WTC11 (cell line): Measurements from ENCODE around the gene SLC49A3. TPM values are rescaled to one million over a fixed set of nuclear protein-coding genes. Genes with fewer than 3 reads are reported as not detected.

Experiments
- ATAC-seq: fragments of 200-7000 bp; cut with Tn5 transposase; 2 replicates; pipeline ENCODE4 v1.10.0; 2021; ENCODE audit warnings: mild to moderate bottlenecking, moderate library complexity
- CTCF ChIA-PET: fragments of 300-600 bp; sonication (Branson Sonifier 250); formaldehyde crosslinking; loops from one replicate; lab custom pipeline; 2021; ENCODE audit warnings: antibody characterized with exemption; lab: Charles Lee
- POLR2A ChIA-PET: fragments of 350-600 bp; sonication (Branson Sonifier 250); formaldehyde crosslinking; loops from one replicate; lab custom pipeline; 2021; ENCODE audit warnings: antibody characterized with exemption; lab: Charles Lee
- DNase-seq: peaks from one replicate; pipeline ENCODE4 v3.0.0; 2021; ENCODE audit warnings: low spot score
- H3K27ac Mint-ChIP-seq: 2 replicates; pipeline ENCODE4 v1.8.0; 2021; ENCODE audit warnings: mixed read lengths
- H3K27me3 Mint-ChIP-seq: 2 replicates; pipeline ENCODE4 v1.8.0; 2021; ENCODE audit warnings: low read depth, mild to moderate bottlenecking, moderate library complexity, mixed read lengths
- H3K36me3 Mint-ChIP-seq: 2 replicates; pipeline ENCODE4 v1.8.0; 2021; ENCODE audit warnings: mixed read lengths
- H3K4me1 Mint-ChIP-seq: 2 replicates; pipeline ENCODE4 v1.8.0; 2022; ENCODE audit warnings: mixed read lengths
- H3K4me3 Mint-ChIP-seq: 2 replicates; pipeline ENCODE4 v1.8.0; 2021; ENCODE audit warnings: mild to moderate bottlenecking, moderate library complexity, mixed read lengths
- H3K9me3 Mint-ChIP-seq: 2 replicates; pipeline ENCODE4 v1.8.0; 2021; ENCODE audit warnings: mixed read lengths
- CREM ChIP-seq: sonication (generic); formaldehyde crosslinking; IDR thresholded peaks from 2 replicates; pipeline ENCODE4 v1.8.1; 2022; ENCODE audit warnings: mild to moderate bottlenecking, missing genetic modification reagents, moderate library complexity
- EMX1 ChIP-seq: fragments of 250-450 bp; sonication (Bioruptor Pico); IDR thresholded peaks from 2 replicates; pipeline ENCODE4 v1.8.0; 2021; ENCODE audit warnings: mild to moderate bottlenecking
- FOXK1 ChIP-seq: sonication (generic); formaldehyde crosslinking; IDR thresholded peaks from 2 replicates; pipeline ENCODE4 v1.8.0; 2022; ENCODE audit warnings: mild to moderate bottlenecking, moderate library complexity, missing genetic modification reagents
- FOXP1 ChIP-seq: sonication (generic); formaldehyde crosslinking; IDR thresholded peaks from 2 replicates; pipeline ENCODE4 v1.8.0; 2022; ENCODE audit warnings: missing genetic modification reagents, mild to moderate bottlenecking, moderate library complexity, borderline replicate concordance
- GABPB1 ChIP-seq: sonication (generic); formaldehyde crosslinking; IDR thresholded peaks from 2 replicates; pipeline ENCODE4 v1.8.1; 2023; ENCODE audit warnings: mild to moderate bottlenecking, missing genetic modification reagents
- TCF7 ChIP-seq: sonication (generic); formaldehyde crosslinking; IDR thresholded peaks from 2 replicates; pipeline ENCODE4 v1.8.0; 2022; ENCODE audit warnings: mild to moderate bottlenecking, low read depth, missing genetic modification reagents, moderate library complexity
- TEAD4 ChIP-seq: sonication (generic); formaldehyde crosslinking; IDR thresholded peaks from 2 replicates; pipeline ENCODE4 v1.8.0; 2022; ENCODE audit warnings: mild to moderate bottlenecking, missing genetic modification reagents
- ZNF263 ChIP-seq: sonication (generic); formaldehyde crosslinking; IDR thresholded peaks from 2 replicates; pipeline ENCODE4 v1.8.1; 2022; ENCODE audit warnings: low read depth, mild to moderate bottlenecking, moderate library complexity, missing genetic modification reagents
- total RNA-seq: library from RNA; stranded (reverse); gene quantifications from 3 replicates; pipeline ENCODE4 v1.2.3, GENCODE V29; 2021
- TF ChIP-seq, protein P1 (sequence below): sonication (generic); formaldehyde crosslinking; IDR thresholded peaks from 2 replicates; pipeline ENCODE4 v1.8.1; 2023; ENCODE audit warnings: mild to moderate bottlenecking, missing genetic modification reagents, borderline replicate concordance
- TF ChIP-seq, protein P2 (sequence below): sonication (generic); formaldehyde crosslinking; IDR thresholded peaks from 2 replicates; pipeline ENCODE4 v1.8.1; 2022; ENCODE audit warnings: mild to moderate bottlenecking, moderate library complexity, missing genetic modification reagents
- TF ChIP-seq, protein P3 (sequence below): fragments of 250-450 bp; sonication (Bioruptor Pico); IDR thresholded peaks from 2 replicates; pipeline ENCODE4 v2.1.2; 2022; ENCODE audit warnings: mild to moderate bottlenecking, moderate library complexity
- TF ChIP-seq, protein P4 (sequence below): sonication (generic); formaldehyde crosslinking; IDR thresholded peaks from 2 replicates; pipeline ENCODE4 v1.8.1; 2023; ENCODE audit warnings: mild to moderate bottlenecking, moderate library complexity, missing genetic modification reagents
- TF ChIP-seq, protein P5 (sequence below): sonication (generic); formaldehyde crosslinking; IDR thresholded peaks from 2 replicates; pipeline ENCODE4 v1.8.0; 2022; ENCODE audit warnings: mild to moderate bottlenecking, missing genetic modification reagents
- TF ChIP-seq, protein P6 (sequence below): sonication (generic); formaldehyde crosslinking; IDR thresholded peaks from 2 replicates; pipeline ENCODE4 v1.8.0; 2023; ENCODE audit warnings: missing genetic modification reagents
- TF ChIP-seq, protein P7 (sequence below): fragments of 250-450 bp; sonication (Bioruptor Pico); IDR thresholded peaks from 2 replicates; pipeline ENCODE4 v1.9.0; 2021; ENCODE audit warnings: mild to moderate bottlenecking, borderline replicate concordance
- TF ChIP-seq, protein P8 (sequence below): fragments of 250-450 bp; sonication (Bioruptor Pico); IDR thresholded peaks from 2 replicates; pipeline ENCODE4 v1.9.0; 2021; ENCODE audit warnings: mild to moderate bottlenecking
- TF ChIP-seq, protein P9 (sequence below): sonication (generic); formaldehyde crosslinking; IDR thresholded peaks from 2 replicates; pipeline ENCODE4 v1.8.0; 2022; ENCODE audit warnings: mild to moderate bottlenecking, missing genetic modification reagents
- TF ChIP-seq, protein P10 (sequence below): sonication (generic); formaldehyde crosslinking; IDR thresholded peaks from 2 replicates; pipeline ENCODE4 v1.8.0; 2022; ENCODE audit warnings: mild to moderate bottlenecking, missing genetic modification reagents

SLC49A3 gene
- total RNA-seq, 1 experiment from 2014 or later = 5.8 TPM

DNA sequence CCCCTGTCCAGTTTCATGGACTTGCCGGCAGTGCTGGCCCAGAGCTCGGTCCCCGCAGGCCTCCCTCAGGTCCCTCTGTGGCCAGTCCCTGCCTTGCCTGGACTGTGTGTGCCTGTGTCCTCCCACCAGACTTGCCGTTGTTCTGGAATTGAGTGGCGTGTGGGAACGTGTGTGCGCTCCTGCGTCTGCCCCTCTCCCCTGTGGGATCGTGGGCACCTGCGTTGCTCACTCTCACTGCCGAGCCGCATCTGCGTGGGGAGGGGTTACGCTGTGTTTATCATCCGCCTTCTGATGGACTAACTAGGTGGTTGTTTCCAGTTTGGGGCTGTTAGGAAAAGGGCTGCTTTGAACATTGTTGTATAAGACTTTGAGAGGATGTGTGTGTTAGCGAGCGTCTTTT is 37.9 kb upstream of the SLC49A3 start (continued):
- TF ChIP-seq, protein P1, sequence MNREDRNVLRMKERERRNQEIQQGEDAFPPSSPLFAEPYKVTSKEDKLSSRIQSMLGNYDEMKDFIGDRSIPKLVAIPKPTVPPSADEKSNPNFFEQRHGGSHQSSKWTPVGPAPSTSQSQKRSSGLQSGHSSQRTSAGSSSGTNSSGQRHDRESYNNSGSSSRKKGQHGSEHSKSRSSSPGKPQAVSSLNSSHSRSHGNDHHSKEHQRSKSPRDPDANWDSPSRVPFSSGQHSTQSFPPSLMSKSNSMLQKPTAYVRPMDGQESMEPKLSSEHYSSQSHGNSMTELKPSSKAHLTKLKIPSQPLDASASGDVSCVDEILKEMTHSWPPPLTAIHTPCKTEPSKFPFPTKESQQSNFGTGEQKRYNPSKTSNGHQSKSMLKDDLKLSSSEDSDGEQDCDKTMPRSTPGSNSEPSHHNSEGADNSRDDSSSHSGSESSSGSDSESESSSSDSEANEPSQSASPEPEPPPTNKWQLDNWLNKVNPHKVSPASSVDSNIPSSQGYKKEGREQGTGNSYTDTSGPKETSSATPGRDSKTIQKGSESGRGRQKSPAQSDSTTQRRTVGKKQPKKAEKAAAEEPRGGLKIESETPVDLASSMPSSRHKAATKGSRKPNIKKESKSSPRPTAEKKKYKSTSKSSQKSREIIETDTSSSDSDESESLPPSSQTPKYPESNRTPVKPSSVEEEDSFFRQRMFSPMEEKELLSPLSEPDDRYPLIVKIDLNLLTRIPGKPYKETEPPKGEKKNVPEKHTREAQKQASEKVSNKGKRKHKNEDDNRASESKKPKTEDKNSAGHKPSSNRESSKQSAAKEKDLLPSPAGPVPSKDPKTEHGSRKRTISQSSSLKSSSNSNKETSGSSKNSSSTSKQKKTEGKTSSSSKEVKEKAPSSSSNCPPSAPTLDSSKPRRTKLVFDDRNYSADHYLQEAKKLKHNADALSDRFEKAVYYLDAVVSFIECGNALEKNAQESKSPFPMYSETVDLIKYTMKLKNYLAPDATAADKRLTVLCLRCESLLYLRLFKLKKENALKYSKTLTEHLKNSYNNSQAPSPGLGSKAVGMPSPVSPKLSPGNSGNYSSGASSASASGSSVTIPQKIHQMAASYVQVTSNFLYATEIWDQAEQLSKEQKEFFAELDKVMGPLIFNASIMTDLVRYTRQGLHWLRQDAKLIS (CRISPR knock-in tag) = no peak
- TF ChIP-seq, protein P2, sequence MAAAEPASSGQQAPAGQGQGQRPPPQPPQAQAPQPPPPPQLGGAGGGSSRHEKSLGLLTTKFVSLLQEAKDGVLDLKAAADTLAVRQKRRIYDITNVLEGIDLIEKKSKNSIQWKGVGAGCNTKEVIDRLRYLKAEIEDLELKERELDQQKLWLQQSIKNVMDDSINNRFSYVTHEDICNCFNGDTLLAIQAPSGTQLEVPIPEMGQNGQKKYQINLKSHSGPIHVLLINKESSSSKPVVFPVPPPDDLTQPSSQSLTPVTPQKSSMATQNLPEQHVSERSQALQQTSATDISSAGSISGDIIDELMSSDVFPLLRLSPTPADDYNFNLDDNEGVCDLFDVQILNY (CRISPR knock-in tag) = no peak

DNA sequence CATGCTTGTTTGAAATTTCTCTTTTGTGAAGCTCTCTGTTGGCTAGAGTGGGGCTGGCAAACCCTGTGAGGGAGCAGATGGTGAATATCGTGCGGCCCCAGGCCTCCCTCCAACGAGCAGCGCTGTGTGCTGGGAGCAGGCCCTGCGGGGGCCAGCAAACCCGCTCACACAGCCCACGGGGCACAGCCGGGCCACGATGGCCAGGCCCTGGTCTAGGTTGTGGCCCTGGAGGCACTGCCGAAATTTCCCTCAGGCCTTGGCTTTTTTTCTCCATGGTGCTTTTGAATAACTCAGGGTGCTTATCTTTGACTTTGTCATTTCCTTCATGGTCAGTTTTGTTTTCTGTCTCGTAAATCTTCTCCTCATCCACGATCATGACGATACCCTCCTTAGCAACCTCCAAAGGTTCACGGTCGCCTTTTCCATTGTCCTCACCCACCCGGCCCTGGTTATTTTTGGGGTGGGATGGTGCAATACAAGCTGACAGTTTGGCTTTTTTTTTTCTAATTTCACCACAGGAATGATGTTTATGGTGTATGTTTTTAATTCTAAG is 37.4 kb upstream of the SLC49A3 start:
- ChIA-PET CTCF (interaction anchor here (1.6 kb wide), 1 partner anchor 42 kb away, joined by 3 read pairs; no protein-coding TSS in a partner anchor), POLR2A (no interaction called here)
- ATAC-seq (no peak), DNase-seq (no peak)
- Mint-ChIP-seq H3K36me3 (peaks cover 18% of the 10 kb centered on the region), H3K4me1 (peaks cover 2% of the 10 kb centered on the region; the same call in 1 of the 2 replicates), H3K9me3 (no peaks in the 10 kb centered on the region), H3K27ac (peak overlapping the region; percentile 97), H3K27me3 (no peaks in the 10 kb centered on the region), H3K4me3 (no peak overlapping the region)
- TF ChIP-seq, protein P3, sequence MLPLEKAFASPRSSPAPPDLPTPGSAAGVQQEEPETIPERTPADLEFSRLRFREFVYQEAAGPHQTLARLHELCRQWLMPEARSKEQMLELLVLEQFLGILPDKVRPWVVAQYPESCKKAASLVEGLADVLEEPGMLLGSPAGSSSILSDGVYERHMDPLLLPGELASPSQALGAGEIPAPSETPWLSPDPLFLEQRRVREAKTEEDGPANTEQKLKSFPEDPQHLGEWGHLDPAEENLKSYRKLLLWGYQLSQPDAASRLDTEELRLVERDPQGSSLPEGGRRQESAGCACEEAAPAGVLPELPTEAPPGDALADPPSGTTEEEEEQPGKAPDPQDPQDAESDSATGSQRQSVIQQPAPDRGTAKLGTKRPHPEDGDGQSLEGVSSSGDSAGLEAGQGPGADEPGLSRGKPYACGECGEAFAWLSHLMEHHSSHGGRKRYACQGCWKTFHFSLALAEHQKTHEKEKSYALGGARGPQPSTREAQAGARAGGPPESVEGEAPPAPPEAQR = no peak
- TF ChIP-seq TCF7 (CRISPR knock-in tag) = no peak
- TF ChIP-seq ZNF263 = no peak
- TF ChIP-seq GABPB1 (CRISPR knock-in tag) = no peak
- TF ChIP-seq, protein P4, sequence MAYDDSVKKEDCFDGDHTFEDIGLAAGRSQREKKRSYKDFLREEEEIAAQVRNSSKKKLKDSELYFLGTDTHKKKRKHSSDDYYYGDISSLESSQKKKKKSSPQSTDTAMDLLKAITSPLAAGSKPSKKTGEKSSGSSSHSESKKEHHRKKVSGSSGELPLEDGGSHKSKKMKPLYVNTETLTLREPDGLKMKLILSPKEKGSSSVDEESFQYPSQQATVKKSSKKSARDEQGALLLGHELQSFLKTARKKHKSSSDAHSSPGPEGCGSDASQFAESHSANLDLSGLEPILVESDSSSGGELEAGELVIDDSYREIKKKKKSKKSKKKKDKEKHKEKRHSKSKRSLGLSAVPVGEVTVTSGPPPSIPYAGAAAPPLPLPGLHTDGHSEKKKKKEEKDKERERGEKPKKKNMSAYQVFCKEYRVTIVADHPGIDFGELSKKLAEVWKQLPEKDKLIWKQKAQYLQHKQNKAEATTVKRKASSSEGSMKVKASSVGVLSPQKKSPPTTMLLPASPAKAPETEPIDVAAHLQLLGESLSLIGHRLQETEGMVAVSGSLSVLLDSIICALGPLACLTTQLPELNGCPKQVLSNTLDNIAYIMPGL (CRISPR knock-in tag) = no peak
- TF ChIP-seq FOXK1 (CRISPR knock-in tag) = no peak
- TF ChIP-seq, protein P5, sequence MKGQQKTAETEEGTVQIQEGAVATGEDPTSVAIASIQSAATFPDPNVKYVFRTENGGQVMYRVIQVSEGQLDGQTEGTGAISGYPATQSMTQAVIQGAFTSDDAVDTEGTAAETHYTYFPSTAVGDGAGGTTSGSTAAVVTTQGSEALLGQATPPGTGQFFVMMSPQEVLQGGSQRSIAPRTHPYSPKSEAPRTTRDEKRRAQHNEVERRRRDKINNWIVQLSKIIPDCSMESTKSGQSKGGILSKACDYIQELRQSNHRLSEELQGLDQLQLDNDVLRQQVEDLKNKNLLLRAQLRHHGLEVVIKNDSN = no peak
- TF ChIP-seq, protein P6, sequence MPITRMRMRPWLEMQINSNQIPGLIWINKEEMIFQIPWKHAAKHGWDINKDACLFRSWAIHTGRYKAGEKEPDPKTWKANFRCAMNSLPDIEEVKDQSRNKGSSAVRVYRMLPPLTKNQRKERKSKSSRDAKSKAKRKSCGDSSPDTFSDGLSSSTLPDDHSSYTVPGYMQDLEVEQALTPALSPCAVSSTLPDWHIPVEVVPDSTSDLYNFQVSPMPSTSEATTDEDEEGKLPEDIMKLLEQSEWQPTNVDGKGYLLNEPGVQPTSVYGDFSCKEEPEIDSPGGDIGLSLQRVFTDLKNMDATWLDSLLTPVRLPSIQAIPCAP = no peak
- no peak for TF ChIP-seq EMX1
- TF ChIP-seq CREM (CRISPR knock-in tag) = no peak
- no peak for TF ChIP-seq FOXP1
- TF ChIP-seq, protein P7, sequence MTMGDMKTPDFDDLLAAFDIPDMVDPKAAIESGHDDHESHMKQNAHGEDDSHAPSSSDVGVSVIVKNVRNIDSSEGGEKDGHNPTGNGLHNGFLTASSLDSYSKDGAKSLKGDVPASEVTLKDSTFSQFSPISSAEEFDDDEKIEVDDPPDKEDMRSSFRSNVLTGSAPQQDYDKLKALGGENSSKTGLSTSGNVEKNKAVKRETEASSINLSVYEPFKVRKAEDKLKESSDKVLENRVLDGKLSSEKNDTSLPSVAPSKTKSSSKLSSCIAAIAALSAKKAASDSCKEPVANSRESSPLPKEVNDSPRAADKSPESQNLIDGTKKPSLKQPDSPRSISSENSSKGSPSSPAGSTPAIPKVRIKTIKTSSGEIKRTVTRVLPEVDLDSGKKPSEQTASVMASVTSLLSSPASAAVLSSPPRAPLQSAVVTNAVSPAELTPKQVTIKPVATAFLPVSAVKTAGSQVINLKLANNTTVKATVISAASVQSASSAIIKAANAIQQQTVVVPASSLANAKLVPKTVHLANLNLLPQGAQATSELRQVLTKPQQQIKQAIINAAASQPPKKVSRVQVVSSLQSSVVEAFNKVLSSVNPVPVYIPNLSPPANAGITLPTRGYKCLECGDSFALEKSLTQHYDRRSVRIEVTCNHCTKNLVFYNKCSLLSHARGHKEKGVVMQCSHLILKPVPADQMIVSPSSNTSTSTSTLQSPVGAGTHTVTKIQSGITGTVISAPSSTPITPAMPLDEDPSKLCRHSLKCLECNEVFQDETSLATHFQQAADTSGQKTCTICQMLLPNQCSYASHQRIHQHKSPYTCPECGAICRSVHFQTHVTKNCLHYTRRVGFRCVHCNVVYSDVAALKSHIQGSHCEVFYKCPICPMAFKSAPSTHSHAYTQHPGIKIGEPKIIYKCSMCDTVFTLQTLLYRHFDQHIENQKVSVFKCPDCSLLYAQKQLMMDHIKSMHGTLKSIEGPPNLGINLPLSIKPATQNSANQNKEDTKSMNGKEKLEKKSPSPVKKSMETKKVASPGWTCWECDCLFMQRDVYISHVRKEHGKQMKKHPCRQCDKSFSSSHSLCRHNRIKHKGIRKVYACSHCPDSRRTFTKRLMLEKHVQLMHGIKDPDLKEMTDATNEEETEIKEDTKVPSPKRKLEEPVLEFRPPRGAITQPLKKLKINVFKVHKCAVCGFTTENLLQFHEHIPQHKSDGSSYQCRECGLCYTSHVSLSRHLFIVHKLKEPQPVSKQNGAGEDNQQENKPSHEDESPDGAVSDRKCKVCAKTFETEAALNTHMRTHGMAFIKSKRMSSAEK (CRISPR knock-in tag) = no peak
- no peak for TF ChIP-seq TEAD4 (CRISPR knock-in tag)
- TF ChIP-seq, protein P8, sequence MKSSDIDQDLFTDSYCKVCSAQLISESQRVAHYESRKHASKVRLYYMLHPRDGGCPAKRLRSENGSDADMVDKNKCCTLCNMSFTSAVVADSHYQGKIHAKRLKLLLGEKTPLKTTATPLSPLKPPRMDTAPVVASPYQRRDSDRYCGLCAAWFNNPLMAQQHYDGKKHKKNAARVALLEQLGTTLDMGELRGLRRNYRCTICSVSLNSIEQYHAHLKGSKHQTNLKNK = no peak
- TF ChIP-seq, protein P9, sequence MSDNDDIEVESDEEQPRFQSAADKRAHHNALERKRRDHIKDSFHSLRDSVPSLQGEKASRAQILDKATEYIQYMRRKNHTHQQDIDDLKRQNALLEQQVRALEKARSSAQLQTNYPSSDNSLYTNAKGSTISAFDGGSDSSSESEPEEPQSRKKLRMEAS = no peak
- TF ChIP-seq, protein P10, sequence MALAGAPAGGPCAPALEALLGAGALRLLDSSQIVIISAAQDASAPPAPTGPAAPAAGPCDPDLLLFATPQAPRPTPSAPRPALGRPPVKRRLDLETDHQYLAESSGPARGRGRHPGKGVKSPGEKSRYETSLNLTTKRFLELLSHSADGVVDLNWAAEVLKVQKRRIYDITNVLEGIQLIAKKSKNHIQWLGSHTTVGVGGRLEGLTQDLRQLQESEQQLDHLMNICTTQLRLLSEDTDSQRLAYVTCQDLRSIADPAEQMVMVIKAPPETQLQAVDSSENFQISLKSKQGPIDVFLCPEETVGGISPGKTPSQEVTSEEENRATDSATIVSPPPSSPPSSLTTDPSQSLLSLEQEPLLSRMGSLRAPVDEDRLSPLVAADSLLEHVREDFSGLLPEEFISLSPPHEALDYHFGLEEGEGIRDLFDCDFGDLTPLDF = no peak
